HG02588 (cell line): ENCODE data around the gene PTGER1.

Experiments used
- ATAC-seq: cut with Tn5 transposase; IDR thresholded peaks from one replicate; pipeline ENCODE4 v1.9.1; 2021; ENCODE audit warnings: mild to moderate bottlenecking, moderate library complexity; ENCODE audit not compliant: unreplicated experiment

Gene PTGER1

GRCh38 chr19:14503285-14503684, 28.1 kb upstream of the PTGER1 start:
- ATAC-seq: no peak

- ATAC-seq: no peak
Observed at GRCh38 chr19:14502334-14503092, 27.4 kb upstream of the PTGER1 start.

DNA sequence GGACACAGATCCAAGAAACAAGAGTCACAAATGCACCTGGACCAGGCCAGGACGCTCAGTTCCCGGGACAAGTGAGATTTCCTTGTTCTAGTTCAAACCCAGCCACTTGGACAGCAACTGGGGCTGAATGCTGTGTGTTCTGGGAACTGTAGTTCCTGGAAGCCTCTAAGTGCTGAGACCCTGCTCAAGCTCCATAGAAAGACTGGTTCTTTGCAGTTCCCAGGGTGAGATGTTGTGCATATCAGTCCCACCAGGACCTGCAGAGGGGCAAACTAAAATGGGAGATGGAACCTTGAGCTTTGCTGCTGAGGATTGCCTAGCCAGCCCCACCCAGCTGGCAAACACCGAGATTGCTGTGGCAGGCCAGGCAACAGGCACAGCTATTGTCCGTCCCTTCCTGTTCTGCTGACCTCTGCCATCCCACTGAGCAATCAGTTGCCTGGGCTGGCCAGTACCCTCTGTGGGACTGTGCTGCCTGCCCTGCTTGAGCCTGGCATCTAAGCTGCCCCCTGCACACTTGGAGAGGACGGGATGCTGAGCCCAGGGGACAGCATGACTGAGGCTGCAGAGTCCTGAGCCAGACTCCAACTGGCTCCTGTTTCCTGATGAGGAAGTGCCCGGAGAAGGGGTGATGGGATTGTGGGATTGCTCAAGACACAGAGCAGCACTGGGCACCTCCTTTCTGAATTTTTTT, 22.2 kb upstream of the PTGER1 start:
- ATAC-seq: no peak

GRCh38 chr19:14496834-14497227, 21.7 kb upstream of the PTGER1 start:
- no peak for ATAC-seq

- ATAC-seq: peak; percentile 77
Observed at GRCh38 chr19:14496029-14496833, 21.1 kb upstream of the PTGER1 start, which contains the start of gene GIPC1. Gene GIPC1 (minus strand): TSS chr19:14496127. CDS start chr19:14482976, 13,151 bp downstream.

DNA sequence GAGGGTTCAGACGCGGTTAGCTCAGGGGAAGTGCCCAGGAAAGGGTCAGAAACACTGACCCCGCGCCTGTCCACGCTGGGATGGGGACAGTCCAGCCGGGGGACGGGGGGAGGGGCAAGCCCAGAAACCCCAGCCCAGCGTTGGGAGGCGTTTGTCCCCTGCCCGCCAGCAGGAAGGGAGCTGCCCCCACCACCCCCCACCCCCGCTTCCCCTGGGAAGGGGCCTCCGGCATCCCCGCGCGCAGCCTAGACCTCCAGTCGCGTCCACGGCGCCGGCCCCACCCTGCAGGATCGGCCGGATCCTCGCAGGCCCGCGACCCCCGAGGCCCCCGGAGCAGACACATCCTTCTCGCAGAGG, 20.5 kb upstream of the PTGER1 start:
- ATAC-seq: no peak

DNA sequence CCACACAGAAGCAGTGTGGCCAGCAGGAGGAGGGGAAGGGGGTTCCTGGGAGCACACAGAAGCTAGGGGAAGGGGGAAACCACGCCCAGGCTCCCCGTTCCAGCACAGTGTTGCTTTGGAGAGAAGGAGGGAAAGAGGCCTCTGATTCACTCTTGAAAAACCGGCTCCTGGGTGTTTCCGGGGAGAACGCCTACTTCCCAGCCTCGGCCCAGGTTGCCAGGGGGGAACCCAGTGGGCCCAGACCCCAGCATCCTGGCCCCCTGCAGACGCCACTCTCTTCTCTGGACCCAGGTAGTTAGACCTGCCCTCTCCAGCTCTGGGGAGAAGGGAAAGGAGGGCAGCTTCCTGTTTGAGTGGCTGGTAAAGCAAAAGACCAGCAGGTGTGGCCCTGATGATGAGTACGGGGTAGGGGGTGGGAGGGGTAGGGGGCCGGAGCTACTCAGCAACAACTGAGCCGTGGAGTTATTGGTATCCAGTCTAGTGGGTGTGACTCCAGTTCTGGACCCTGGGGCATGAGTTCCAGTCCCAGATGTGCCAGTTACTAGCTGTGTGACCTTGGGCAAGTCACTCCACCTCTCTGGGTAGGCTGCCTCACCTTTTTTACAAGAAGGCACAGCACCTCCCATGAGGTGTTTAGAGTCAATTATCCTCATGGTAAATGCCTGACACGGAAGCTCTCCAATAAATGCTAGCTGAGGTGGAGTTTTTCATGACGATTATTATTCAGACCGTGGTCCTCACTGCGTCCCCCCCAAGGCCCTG, 19.9 kb upstream of the PTGER1 start:
- ATAC-seq: no peak

DNA sequence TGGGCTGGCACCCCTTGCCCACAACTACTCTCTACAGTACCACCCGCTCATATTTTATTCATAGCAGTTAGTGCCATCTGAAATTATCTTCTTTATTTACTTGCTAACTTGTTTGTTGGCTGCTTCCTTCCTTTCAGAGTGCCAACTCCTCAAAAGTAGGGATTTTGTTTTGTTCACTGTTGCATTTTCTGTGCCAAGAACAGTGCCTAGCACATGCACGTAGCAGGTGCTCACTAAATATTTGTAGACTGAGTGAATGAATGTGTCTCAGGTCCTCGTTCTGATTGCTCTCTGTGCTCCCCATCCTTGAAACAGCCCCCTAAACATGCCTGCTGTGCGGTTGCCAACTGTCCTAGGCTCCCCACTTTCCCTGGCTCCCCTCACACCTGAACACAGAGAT, 19.3 kb upstream of the PTGER1 start:
- ATAC-seq: no peak

GRCh38 chr19:14492756-14493337, 17.7 kb upstream of the PTGER1 start:
- ATAC-seq: no peak

DNA sequence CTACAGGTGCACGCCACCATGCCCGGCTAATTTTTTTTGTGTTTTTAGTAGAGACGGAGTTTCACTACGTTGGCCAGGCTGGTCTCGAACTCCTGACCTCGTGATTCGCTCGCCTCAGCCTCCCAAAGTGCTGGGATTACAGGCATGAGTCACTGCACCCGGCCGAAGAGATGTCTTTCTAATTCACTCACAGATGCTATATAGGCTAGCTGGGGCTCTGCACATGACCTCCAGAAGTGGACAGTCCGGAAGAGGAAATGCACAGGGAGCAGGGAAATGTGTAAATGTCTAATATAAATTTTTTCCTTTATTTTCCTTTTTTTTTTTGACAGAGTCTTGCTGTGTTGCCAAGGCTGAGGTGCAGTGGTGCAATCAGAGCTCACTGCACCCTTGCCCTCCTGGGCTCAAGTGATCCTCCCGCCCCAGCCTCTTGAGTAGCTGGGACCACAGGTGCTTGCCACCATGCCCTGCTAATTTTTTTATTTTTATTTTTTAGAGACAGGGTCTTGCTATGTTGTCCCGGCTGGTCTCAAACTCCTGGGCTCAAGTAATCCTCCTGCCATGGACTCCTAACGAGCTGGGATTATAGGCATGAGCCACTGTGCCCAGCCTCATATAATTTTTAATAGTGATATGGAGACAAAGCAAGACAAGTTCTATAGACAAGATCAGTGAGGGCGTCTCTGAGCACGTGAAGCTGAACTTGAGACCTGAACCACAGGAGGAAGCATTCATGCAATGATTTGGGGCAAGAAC, 12.4 kb upstream of the PTGER1 start:
- no peak for ATAC-seq

GRCh38 chr19:14482172-14482941, 7.2 kb upstream of the PTGER1 start:
- no peak for ATAC-seq

DNA sequence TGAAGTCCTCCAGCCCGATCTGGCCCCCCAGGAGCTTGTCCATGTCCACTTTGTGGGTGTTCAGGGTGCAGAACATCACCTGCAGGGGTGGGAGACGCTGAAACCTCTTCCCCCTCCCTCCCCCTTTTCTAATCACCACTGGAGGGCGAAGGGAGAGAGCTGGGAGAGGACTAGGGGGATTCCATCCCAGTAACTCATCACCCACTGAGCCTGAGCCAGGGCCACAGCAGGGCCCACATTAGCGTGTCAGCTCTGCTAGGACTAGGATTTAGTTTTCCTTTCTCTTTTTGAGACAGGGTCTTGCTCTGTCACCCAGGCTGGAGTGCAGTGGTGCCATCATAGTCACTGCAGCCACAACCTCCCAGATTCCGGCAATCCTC, 5.5 kb upstream of the PTGER1 start:
- no peak for ATAC-seq

DNA sequence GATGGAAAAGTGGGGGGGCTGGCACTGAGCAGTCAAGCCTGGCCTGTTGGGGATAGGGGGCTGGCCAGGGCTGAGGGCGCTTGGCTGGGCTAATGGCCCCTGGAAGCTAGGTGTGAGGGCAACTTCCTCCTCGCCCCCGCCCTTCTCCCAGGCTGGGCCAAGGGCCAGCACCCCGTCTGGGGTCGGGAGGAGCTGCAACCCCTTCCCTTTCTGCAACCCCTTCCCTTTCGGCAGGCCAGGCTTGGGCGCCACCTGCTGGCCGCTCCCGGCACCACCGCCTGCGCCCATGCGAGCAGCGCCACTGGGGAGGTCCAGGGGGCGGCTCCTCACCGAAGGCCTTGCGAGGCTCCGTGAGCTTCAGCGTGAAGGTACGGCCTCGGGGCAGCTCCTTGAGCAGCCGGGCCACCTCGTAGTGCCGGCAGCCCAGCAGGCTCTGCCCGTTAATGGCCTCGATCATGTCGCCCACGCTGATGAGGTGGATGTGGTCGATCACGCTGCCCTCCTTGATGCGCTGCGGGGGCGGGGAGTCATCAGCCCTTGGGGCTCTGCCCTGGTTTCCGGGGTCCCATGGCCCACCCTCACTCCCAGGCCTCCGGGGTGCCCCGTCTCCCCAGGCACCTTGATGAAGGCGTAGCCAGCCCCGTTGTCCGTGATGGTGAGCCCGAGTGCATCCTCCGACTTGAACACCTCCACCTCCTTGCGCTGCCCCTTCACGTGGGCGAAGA, 5.0 kb upstream of the PTGER1 start:
- ATAC-seq: no peak

DNA sequence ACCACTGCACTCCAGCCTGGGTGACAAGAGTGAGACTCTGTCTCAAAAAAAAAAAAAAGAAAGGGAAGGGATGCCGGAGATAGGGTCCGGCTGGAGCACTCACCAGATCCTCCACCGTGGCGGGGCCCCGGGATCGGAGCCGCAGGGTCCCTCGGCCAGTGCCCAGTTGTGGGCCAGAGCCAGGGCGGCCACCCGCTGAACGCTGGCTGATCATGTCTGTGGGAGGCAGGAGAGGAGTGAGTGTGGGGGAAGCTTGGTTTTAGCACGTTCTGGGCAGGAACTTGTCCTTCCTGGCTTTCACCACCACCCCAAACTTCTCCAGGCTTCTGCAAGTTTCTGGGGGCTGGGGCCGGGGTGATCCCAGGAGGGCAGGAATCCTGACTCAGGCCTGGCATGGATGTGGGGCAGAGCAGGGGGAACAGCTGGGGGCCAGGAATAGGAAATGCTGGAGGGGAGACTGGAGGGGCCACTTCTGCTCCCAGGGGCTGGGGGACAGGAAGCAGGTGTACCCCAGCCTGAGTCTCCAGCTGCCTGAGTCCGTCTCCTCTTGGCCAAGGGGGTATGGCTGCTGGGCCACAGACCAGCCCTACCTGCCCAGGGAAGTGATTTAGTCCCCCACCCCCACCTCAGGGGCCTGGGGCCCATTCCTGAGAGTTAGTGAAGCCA, 4.3 kb upstream of the PTGER1 start:
- ATAC-seq: no peak

DNA sequence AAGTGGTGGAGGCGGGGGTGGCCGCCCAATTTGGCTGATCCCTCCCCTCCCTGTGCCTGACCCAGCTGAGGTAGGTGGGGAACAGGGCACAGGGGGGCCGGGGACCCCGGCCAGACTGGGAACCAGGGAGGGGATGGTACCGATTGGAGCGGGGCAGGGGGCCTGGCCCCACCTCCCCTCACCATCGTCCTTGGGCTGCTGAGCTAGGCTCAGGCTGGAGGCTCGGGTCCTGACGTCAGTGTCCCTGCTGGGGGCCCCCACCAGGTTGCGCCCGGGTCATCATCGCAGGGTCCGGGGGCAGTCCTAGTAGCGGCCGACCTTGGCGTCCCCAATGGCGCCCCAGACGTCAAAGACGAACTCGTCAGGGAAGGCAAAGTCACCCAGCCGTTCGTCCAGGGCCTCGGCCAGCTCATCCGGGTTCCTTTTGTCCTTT, 3.0 kb upstream of the PTGER1 start:
- ATAC-seq: no peak

DNA sequence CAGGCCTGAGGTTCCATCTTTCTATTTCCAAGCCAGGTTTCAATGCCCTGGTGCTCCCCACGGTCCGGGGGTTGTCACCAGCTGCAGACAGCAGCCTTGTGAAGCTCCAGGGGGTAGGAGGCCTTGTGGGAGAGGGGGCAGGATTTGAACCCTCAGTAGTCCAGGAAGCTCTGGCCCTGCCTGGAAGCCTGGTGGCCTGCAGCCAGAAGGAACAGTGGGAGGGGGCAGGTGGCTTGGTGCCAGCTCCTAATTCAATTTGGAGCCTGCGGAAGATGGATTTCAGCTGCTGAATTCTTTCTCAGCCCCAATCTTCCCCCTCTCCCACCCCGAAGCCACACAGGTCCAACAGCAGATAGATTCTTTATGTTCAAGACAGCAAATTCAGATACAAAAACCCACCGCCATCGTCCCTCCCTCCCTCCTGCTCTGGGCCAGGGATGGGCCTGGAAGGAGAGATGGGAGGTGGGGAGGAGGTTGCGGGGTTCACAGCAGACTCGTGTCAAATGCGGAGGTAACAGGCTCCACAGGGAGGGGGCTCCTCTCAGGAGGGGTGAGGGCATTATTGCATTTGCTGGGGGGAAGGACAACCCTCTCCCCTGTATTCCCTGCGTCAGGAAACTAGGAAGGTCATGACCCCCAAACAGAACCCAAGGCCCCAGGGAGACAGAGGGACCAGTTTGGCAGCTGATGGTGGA, 2.4 kb upstream of the PTGER1 start:
- ATAC-seq: no peak

DNA sequence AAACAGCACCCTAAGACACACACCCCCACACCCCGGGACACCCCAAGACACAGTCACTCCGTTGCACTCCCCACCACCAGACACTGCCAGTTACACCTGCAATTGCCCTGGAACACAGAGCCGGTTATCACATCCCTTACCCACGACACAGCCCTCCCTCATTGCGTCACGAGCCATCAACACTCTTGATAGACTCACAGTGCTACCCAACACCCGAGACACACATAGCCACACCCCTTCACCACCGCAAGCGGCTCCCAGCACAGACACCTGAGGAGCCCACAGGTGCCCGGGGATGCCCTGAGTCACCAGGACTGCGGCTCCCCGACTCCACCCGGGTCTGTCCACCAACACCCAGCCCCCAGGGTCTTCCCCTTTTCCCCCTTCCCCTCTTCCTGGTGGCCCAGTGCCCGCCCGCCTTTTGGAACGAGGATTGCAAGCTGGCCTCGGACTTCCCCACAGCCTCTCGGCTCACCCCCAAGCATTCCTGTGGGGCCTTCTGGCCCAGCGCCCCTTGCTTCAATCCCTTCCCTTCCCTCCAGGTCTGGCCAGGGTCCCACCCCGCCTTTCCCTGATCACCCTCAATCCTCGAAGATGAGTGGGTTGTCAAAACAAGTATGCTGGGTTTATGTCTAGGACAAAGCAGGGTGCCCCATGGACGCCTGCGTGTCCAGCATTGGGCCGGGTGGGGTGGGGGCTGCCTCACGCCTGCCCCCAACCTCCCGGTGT, 1.7 kb upstream of the PTGER1 start:
- ATAC-seq: no peak
